Suppressor macrophage (primary cell): Measurements from ENCODE around the gene EIPR1.

ENCODE experiments used
- DNase-seq, 4 experiments: peaks; one replicate each; pipeline ENCODE4 v3.0.0-alpha.2; 2020 to 2022

EIPR1 gene

DNA sequence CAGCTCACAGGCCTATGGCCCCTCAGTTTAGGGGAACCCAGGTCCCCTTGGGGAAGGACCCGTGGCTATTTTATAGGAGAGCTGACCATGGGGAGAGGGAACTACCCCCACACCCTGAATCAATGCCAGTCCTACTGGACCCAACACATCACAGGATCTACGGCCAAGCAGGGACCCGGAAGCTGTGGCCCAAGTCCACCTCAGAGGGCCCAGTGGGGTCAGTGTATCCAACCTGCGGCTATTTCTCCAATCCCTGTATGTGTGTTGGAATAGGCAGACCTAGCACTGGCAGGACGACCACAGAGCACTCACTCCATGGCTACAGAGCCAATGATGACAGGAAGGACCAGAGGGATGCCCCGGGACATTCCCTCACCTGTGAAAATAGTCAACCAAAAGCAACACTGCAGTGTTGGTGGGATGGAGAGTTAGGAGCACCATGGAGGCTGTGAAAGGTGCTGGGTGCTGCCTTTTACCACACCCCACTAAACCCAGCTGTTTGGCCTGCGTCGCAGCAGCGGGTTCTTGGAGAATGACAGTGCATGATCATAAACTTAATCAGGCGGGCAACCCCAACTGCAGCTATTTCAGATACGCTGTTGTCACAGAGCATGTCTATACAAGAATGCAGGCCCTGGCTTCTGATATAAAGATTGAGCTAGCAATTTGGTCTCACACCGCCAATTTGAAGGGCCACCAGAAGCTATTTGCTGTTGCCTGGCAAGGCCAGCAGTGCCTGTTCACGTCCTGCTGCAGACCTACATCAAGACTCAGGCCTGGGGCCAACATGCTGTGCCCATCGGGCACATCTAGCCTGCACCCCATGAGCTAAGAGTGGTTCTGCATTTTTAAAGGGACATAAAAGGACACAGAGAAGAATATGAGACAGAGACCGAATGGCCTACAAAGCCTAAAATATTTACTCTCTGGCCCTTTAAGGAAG lies 110.4 kb downstream of the EIPR1 start:
- no peak for DNase-seq

DNA sequence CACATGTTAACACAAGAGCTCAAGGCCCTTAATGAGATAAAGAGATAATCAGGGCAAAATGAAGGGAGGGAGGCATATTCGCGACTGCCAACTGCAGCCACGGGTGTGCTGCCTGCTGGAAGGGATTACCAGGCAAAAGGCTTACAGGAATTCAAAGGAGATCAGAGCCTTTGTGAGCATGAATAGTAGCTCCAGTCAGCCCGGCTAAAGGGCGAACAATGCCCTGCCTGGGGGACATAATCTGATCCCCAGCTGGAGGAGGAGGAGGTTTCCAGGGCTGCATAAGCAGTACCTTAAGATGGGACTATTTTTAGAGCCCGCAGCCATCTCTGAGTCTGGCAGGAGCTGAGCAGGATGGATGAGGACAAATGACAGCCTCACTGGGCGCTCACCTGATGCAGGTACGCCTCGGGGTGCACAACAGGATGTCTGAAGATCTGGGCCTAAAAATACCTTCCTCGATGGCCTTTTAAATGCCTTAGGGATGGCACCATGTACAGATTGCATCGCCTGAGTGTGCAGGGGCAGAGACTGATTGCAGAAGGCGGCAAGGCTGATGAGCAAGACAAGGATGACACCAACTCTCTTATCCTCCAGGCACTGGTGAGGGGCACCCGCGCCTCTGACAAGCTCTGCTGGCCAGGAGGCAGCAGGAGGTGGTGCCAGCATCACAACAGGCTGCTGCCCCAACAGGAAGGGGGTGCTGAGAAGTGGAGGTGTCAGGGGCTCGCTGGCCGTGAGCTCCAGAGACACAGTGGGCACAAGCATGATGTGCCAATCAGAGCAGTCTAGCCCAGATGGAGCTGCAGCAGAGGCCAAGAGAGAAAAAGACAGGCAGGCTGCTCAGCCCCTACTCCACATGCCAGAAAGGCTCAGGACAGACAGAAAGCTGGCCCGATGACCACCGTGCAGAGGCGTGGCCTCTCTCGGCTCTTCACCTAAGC lies 111.4 kb downstream of the EIPR1 start:
- no peak for DNase-seq

DNA sequence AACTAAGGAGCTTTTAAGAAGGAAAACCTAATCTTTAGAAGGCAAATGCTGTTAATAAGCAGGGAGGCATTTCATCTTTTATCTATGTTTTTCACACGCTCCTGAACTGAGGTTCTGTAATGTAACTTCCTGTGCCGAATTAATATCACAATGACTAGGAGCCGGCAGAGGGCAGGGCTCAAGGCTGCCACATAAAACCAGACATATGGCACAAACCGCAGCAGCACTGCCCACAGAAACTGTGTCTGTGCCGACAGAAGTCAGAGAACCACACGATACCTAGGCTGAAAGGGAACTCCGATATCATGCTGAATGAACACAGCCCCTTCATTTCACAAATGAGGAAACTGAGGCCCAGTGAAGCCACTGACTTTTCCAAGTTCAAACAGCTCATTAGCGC lies 112.1 kb downstream of the EIPR1 start:
- DNase-seq = no peak

DNA sequence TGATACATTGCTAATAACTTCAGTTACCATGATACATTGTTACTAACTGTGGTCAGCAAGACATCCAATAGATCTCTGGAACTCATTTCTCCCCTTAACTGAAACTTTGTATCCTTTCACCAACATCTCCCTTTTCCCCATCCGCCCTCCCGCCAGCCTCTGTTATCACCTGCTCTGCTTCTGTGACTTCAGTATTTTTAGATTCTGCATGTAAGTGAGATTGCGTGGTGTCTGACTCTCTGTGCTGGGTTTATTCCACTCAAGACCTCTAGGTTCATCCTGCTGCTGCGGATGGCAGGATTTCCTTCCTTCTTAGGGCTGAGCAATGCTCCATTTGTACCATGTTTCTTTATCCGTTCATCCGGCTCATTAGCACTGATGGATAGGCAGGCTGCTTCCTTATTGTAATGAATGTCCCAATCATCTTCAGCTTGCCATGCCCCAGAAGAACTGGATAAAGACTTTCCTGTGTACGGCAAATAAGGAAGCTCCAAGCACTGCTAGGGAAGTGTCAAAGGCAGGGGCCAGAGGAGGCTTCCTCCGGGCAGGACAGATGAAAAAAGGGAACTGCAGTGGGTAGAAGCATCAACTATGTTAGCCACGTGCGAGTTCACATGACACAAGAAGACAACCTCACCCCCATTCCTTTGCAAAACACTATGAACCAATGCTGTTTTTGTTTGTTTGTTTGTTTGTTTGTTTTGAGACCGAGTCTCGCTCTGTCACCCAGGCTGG lies 113.4 kb downstream of the EIPR1 start:
- peak; percentile 90 to 95 (median 92) for DNase-seq

DNA sequence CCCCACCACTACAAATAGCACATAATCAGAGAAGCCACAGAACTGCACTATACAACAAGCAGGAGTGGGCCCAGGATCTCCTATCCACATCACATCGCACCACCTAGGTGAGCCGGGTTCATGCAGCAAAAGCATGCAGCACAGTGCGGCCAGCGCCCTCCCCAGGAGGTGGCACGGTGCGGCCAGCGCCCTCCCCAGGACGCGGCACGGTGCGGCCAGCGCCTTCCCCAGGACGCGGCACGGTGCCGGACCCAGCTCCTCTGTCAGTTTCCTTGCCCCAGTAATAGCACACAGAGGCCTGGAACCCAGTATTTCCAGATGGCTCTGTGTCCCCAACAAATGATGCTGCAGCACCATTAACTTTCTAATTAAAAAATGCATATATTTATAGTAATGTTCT lies 114.1 kb downstream of the EIPR1 start:
- DNase-seq = no peak

DNA sequence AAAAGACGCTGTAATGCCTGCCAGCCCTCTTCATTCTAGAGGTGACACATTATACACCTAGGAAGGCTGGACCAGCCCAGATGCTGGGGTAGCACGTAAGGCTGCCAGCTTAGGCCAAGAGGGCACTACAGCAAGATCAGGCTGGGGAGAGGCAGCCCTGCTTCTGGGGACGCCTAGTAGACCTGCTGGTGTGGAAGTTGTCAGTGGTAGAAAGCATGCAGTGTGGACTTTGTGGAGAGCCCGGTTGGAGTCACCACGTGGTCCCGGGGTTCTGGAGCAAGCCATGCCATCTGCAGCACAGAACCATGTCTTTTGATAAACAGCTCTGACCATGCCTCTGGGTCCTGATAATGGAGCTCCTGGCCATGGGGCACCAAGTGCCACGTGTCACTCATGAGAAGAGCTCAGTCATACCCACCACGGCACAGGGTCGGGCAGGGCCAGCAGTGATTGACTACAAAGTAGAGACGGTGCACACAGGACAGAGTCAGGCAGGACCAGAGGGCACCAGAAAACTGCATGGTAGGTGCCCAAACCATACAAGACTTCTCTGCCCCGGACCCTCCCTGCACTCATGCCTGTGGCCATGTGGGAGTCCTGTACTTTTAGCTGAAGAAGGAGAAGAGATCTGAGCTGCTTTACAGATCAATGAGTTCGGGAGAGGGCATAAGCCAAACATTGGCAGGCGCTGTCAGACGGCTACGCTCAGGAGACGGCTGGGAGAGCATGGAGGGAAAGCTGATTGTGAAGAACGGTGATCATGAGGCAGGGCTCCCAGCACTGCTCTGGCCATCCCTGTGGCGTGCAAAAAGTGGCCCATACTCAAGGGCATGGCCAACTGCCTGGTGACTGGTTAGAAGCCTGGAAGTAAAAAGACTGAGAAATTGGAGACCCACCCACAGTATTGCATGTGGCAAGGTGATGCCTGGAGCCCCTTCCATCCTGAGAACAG lies 114.9 kb downstream of the EIPR1 start:
- DNase-seq = no peak

DNA sequence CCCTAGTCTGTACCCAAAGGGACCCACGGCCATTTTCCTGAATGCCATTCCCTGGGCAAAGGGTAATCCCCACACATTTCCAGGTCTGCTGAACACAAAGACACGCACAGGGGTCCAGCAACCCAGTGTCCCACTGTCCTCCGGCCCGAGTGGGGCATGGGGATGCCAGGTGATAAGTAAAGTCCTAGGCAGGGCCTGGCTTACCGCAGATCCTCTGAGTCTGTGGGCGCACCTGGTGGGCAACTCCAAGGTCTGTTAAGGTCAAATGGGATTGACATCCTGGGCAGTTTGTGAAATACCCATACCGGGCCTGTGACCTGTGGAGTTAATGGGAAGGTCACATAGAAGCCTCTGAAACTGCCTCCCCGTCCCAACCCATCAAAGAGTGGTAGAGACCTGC lies 116.1 kb downstream of the EIPR1 start:
- DNase-seq = no peak

DNA sequence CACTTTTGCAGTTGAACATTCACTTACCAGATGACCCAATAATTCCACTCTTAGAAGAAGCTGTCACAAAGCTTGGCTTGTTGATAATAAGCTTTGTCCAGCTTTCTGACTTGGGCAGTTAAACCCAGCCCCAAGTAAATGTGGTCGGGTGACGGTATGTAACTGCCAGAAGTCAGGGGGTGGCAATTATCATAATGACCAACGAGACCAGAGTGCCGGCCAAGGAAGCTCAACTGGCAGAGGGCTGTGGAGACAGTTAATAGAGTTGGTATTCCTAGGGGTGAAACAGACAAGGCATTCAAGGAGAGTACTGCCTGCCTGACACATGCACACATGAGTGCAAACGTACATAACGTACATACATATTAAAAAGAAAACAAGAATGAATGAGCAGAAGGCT lies 116.7 kb downstream of the EIPR1 start:
- no peak for DNase-seq

DNA sequence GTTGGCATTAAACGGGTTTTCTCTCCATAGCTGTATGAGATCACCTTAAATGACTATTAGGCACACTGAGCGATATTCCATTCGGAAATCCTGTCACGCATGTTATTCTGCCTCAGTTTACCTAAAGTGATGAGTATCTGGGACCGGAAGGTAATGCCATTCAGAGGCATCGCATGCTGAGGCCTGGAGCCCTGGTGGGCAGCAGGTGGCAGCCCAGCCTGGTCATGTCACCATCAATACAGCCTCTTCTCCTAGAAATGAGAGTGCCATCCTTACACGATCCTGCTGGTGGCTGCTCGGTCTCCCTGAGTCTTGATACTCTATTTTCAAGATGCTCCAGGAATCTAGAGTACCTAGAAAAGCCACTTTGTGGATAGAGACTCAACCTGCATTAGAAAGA lies 119.8 kb downstream of the EIPR1 start:
- DNase-seq = no peak

DNA sequence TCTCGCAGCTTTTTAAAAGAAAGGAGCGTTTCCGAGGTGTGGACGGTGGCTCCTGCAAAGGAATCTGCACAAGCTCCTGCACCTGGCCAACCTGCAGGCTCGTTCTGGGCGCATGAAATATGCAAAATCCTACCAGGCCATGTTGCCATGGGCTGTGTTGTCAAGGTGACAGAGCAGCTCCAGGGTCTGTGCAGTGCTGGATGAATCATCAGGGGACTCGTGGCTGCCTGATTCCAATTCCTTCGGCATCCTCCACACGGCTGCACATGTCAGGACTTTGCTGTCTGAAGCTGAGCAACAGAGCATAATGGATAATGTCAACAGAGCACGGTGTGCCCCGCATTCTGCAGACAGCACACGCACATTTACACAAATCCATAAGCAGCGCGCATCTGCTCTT lies 120.5 kb downstream of the EIPR1 start:
- DNase-seq = no peak

DNA sequence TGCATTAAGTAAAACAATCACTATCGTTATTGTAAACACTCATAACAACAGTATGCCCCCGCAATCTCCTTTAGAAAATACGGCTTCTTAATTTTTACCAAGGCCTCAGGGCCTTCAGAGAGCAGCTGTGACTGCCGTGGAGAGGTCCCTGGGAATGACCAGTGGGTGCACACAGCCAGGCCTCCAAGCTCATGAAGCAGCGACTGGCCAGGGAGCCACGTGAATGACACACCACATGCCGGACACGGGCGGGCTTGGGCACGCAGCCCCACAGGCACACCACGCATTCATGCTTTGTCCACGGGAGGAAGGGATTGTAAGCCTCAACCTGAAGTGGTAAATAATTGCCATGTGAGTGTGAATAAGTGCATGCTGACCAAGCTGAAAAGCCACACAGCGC lies 121.0 kb downstream of the EIPR1 start:
- DNase-seq = no peak

DNA sequence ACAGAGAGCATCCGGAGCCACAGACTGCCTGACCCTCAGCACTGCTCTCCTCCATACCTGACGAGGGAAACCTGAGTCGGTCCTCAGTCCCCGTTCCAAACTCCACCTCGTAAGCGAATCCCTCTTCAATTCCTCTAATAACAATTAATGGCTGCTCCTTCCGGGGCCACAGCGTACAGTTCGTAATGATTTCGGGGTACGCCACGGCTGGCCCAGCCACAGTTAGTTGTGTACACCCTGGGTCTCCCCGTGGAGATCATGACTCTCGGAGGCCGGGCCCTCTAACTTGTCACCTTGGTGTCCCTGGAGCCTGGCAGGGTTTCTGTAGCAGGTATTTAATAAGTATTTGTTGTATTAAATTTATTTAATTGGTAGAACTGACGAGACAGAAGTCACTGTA lies 121.5 kb downstream of the EIPR1 start:
- no peak for DNase-seq

DNA sequence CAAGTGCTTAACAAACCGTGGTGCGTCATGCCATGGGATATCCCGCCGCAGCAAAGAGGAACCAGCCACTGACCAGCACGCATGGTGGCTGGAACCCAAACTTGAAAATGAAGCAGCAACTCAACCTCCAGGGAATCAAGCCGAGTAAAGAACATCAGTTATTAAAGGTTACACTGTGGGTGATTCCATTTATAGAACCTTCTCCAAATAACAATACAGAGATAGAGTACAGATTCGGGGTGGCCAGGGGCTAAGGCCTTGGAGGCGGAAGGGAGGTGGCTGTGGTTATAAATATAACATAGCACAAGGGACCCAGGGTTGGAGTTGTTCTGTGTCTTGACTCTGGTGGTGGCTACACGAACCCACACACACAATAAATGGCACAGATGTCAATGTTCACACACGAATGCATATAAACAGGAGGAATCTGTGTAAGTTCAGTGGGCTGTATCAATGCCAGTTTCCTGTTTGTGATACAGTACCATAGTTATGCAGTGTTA lies 123.1 kb downstream of the EIPR1 start:
- no peak for DNase-seq

DNA sequence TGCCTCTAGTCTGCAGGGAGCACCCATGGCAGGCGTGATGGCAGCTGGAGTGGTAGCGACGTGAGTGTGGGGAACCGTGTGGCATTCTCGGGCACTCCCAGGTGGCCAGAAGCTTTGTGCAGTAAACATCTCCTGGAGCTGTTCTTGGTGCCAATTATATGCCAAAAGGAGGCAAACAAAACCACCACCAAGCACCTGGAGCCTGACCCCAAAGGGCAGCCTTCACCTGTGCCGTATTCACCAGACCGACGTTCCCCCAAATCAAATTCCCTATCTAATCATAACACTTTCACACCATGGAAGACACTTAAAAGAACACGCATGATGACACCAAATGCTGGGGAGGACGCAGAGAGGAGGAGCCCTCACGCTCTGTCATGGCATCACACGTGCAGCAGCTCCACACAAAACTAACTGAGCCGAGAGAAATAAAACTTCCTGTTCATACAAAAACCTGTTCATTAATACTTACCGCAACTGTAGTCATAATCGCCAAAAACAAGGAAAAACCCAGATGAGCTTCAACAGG lies 123.6 kb downstream of the EIPR1 start:
- no peak for DNase-seq

DNA sequence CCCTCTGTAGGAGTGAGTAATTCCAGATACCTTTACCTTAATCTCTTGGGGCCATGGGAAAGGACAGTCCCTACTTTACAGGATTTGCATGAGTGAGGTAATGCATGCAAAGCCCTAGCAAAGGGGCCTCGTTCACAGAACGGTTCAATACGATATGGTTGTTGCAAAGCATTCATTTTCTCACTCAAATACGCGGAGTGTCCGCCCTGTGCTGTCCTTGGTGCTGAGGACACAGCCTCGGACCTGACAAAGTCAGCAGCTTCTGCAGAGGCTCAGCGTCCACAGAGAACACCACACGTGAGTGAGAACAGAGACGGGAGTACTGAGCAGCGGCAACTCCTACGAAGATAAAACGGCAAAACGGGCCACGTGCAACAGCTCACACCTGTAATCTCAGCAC lies 125.7 kb downstream of the EIPR1 start:
- no peak for DNase-seq

DNA sequence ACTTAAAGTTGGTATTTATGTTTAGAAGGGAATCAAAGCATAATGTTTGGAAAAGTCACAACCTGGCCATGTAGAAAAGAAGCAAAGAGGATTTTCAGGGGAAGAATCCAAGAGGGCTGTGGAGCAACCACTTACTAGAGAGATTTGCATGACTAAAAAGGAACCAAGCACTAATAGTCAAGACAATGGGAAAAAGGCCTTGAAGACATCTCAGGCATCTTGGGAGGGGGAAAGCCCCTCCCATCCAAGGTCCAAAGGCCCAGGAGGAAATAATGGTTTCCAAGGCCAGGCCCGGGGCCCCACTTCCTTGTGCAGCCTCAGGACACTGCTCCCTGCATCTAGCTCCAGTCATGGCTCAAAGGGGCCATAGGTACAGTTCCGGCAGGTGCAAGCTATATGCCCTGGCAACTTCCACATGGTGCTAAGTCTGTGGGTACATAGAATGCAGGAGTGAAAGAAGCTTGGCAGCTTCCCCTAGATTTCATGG lies 128.1 kb downstream of the EIPR1 start:
- no peak for DNase-seq

DNA sequence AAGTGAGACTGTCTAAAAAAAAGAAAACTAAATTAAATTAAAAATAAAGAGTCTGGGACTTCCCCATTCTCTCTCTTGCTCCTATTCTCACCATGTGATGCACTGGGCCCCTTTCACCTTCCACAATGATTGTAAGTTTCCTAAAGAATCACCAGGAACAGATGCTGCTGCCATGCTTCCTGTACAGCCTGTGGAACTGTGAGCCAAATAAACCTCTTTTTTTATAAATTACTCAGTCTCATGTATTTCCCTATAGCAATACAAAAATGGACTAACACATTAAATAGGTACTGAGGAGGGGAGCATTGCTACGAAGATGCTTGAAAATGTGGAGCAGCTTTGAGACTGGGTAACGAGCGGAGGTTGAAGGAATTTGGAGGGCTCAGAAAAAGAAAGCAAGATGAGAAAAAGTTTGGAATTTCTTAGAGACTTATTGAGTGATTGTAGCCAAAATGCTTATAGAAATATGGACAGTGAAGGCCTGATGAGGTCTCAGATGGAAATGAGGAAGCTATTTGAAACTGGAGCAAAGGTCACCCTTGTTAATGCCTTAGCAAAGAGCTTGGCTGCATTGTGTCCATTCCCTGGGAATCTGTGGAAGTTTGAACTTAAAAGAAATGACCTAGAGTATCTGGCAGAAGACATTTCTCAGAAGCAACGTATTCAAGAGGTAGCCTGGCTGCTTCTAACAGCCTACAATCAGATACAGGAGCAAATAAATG lies 128.7 kb downstream of the EIPR1 start:
- peak in 3 of 4 experiments; percentile 20 to 58 (median 24) for DNase-seq

DNA sequence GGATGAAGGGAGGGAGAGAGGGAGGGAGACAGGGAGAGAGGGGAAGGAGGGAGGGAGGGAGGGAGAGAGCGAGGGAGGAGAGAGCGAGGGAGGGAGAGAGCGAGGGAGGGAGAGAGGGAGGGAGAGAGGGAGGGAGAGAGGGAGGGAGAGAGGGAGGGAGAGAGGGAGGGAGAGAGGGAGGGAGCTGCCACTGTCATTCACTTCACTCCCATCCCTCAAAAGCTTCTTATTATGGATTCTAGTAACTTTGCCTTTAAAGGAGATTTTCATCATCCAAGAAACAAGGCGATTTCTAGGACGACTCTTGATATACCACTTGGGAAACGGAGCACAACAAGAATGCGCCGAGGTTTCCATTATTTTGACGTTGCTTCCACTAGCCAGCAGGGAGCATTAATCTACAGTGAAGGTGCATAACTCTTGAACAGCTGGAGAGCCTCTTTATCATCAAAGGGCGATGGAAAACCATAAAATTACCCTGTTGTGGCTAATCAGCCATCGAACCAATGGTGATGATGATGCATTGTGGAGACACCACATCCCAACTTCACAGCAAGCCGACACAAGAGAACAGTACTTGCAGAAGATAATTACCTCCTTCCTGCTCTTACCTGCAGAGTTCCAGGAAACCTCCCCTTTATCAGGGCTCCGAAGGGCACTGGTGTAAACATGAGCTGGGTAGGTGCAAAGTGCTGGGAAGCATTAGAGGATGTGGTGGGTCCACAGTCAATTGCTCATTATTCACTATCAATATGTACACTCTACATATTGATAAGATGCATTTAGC lies 130.5 kb downstream of the EIPR1 start:
- DNase-seq = no peak

DNA sequence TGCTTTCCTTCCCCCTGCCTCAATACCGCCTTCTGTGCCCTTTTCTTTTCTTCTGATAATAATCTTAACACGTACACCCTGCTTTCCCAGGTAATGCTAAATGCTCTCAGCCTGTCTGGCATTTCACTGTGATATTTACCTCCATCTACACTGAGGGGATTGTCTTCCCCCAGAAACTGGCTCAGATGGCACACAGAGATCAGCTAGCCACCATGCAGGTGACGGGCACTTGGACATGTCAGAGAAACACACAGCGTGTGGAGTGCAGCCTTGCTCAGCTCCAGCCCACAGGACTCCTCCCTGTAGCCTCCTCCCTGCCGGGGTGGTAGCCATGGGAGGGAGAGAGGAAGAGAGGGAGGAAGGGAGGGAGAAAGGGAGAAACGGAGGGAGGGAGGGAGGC lies 131.2 kb downstream of the EIPR1 start:
- DNase-seq = no peak
